ENCODE results near the gene SPAG5.

SPAG5 gene, protein sequence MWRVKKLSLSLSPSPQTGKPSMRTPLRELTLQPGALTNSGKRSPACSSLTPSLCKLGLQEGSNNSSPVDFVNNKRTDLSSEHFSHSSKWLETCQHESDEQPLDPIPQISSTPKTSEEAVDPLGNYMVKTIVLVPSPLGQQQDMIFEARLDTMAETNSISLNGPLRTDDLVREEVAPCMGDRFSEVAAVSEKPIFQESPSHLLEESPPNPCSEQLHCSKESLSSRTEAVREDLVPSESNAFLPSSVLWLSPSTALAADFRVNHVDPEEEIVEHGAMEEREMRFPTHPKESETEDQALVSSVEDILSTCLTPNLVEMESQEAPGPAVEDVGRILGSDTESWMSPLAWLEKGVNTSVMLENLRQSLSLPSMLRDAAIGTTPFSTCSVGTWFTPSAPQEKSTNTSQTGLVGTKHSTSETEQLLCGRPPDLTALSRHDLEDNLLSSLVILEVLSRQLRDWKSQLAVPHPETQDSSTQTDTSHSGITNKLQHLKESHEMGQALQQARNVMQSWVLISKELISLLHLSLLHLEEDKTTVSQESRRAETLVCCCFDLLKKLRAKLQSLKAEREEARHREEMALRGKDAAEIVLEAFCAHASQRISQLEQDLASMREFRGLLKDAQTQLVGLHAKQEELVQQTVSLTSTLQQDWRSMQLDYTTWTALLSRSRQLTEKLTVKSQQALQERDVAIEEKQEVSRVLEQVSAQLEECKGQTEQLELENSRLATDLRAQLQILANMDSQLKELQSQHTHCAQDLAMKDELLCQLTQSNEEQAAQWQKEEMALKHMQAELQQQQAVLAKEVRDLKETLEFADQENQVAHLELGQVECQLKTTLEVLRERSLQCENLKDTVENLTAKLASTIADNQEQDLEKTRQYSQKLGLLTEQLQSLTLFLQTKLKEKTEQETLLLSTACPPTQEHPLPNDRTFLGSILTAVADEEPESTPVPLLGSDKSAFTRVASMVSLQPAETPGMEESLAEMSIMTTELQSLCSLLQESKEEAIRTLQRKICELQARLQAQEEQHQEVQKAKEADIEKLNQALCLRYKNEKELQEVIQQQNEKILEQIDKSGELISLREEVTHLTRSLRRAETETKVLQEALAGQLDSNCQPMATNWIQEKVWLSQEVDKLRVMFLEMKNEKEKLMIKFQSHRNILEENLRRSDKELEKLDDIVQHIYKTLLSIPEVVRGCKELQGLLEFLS

DNA sequence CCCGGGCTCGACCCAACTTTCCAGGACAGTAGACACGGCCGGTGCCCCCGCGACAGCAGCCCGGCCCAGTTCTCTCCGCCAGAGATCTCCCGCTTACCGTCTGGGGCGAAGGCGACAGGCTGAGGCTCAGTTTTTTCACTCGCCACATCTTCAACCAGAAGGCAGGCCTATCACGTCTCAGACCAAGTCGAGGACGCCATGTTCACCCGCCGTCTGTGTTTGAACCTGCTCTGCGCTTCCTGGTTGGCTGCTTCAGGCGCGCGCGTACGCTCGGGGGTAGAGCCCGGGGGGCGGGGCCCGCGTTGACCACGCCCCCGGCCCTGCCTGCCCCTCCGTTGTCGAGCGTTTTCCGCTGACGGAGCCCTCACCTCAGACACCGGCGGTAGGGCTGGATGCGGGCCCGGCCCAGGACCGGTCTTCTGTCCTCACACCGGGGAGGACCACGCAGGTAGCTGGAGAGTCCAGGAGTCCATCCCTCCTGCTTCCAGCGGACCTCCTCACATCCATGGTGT is at the start of gene SPAG5:
TSS of gene SPAG5 (minus strand) at position 227 of the 512 bp plus-strand sequence. CDS start at position 148, 79 bp downstream.
- DNase-seq = peak; percentile 95

DNA sequence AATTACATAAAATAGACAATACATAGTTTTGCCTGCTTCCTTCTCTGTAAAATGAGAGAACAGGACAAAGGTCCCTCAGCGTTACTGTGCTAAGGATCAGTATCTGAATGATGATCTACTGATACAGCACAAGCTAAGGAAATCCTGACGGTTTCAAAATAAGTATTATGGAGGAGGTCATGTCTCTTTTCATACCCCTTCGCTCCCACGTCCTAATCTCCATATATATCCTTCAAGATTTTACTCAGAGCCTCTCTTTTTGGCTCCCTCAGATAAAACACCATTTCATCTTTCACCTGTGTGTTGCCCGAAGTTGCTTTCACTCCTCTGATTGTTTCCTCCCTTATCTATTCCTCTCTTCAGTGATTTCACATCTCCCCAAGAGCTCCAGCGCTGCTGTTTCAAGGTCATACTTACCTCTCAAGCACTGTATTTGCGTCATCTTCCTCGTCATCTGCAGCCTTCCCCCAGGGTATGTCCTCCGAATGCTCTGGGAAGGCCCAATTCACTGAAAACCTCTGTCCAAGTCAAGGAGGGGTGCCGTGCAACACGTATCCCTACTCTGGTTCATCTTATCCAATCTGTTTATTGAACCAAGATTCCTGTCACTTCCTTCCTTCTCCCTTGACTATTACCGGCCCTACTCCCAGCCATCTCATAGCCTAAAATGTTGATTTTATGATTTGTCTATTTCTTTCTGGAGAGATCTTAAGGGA is 47.4 kb upstream of the SPAG5 start:
- DNase-seq = peak; percentile 7

DNA sequence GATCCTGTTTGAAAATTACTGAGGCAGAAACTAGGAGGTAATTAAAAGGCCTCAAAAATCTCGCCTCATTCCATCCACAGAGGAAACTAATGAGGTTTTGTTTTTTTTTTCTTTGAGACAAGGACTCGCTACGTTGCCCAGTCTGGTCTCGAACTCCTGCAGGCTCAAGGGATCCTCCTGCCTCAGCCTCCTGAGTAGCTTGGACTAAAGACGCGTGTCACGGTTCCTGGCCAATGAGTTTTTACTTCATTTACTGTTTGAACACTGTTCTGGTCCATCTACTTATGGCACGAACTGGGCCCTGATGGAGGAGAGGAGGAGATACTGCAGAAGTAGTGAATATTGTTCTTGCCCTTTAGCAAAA is 46.7 kb upstream of the SPAG5 start:
- DNase-seq = no peak

DNA sequence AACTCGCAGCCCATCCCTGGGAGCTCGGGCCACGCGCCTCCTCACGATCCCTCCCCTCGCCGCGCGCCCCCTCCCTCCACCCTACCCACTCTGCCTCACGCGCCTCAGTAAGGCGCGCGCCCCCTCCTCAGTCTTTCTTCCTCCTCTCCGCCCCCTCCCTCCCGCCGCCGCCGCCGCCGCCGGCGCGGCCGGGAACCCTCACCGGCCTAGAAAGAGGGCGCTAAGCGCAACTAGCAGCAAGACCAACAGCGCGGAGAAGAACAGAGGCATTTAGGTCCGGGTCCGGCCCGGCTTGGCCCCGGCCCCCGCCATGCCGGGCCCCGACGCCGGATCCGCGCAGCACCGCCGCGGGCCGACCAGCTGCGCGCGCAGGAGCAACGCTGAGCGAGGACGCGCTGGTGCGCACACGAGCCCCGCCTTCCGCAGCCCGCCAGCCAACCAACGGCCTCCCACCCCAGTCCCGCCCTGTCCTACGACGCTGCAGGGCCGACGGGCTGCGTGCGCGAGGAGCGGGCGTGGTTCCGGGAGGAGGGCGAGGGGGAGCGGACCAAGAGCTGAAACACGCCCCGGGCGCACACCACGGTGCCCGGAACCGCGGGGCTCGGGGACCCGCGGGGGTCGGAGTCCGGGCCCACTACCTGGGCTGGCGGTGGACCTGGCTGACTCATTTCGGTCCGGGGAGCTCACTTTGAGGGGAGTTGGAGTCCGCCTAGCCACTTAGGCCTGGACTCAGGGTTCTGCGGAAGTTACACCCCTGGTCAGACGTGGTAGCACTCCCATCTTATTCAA is 46.2 kb upstream of the SPAG5 start, which contains the start of gene BLTP2:
TSS of gene BLTP2 (minus strand) at position 372 of the 789 bp plus-strand sequence. CDS start at position 270, 102 bp downstream.
- DNase-seq = peak; percentile 96

DNA sequence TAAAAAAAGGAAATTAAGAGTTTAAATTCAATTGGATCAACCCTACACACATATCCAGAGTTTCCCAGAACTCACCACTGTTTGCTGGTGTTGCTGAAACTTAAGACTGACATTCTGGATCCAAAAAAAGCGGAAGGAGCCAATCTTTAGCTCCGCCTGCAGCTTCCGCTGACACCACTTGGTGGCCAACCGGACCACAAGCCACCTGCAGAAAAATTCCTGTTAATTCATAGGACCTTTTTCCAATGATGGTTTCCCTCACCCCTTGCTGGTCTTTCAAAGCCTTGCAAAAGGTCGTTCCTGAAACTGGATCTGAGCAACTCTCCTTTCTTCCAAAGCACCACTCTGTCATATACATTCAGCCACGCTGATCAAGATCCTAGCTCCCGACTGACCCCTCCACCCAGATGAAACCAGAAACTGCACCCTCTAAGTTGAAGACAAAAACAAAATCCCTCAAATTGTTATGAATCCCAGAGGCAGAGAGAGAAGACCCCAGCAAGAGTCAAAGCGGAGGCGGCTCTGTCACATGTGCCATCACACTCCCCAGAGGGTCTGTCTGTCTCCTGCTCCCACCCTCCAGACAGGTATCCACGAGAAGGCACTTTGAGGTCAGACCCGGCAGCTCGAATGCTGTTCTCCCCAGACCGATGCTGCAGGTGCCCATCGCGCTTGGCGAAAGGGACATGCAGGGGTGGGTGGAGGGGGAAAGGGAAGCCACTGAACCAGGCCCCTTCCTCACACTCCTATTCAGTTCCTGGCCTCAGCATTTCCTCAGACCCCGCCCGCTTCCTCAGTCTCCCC is 45.4 kb upstream of the SPAG5 start:
- peak; percentile 21 for DNase-seq

DNA sequence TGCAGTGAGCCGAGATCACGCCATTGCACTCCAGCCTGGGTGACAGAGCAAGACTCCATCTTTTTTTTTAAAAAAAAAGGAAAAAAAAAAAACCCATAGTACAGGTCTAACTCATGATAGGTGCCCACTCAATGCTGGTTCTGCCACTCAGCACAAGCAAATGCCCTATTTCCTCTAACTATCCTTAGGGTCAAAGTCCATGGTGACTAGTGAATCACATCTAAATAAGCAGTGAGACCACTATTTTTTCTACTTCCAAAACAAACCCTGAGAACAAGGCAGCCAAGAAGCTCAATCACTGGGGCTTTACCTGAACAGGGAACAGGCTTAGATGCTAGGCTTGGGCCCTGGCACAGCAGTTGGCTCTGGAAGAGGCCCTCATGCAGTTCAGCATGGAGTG is 42.8 kb upstream of the SPAG5 start:
- no peak for DNase-seq

DNA sequence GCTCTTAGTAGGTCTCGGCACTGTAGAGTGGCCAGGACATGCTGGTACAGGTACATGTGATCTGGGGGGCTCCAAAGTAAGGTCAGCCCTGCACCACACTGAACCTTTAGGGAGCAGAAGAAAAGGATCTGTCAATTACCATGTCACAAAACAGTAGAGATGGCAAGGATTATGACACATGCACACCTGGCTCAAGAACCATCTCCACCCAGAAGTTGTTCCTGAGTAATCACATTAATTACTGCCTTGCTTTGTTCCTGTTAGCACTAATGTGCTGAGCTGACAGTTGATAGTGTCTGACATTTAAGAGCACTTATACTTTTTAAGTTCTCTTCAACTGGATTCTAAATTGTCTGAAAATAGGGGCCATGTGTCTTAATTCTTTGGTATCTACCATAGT is 36.7 kb upstream of the SPAG5 start:
- DNase-seq = no peak

DNA sequence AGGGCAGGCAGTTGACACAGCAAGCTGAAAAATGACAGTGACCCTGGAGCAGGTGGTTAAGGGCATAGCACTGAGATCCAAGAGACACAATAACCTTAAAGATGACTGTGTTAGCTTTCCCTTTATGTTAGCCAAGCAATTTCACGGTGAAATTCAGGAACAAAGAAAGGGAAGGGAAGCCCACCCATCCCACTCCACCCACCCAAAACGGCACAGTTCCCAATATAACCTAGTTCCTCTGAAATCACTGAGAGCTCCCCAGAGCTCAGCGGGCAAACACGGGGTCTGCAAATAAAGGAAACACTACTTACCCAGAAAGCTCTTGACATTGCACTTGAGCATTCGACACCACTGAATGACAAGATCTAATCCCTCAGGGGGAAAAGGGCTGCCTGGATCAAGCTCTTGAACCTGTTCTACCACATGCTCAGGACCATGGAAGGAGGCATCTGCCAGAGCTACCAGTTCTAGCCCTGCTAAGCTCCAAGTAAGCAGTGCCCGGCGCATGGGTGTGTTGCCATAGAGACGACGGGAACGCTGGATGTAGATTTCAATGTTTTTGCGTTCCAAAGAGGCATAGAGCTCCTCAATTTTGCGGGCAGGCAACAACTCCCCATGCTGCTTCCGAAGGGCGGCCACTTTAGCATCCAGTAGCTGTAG is 35.5 kb upstream of the SPAG5 start:
- DNase-seq = no peak

DNA sequence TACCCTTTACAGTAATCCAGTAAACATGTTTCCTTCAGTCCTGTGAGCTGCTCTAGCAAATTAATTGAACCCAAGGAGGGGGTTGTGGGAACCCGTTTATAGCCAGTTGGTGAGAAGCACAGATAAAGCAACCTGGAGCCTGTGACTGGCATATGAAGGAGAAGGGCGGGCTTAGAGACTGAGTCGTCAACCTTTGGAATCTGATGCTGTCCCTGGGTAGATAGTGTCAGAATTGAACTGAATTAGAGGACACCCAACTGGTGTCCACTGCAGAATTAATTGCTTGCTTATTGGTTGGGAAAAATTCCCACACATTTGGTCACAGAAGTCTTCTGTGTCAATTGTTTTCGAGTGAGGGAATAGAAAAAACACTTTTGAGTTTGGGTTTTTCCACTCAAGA is 28.0 kb upstream of the SPAG5 start:
- DNase-seq = no peak

DNA sequence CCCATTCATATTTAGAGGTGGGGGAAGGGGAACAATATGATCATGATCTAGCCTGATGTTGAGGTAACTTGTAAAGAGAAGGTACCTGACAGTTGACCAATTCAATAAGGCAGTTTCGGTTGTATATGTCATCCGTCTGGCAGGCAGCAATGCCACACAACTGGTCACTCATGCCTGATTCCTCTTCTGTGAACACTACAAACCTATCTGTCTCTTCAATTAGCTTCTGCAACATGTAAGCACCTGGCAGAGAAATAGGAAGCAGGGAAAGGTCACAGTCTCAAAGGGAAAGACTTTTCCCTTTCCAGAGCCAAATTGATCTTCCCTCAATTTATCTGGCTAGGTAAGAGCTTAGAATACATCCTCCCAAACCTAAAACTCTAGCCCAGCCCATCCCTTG is 25.3 kb upstream of the SPAG5 start:
- DNase-seq = no peak

DNA sequence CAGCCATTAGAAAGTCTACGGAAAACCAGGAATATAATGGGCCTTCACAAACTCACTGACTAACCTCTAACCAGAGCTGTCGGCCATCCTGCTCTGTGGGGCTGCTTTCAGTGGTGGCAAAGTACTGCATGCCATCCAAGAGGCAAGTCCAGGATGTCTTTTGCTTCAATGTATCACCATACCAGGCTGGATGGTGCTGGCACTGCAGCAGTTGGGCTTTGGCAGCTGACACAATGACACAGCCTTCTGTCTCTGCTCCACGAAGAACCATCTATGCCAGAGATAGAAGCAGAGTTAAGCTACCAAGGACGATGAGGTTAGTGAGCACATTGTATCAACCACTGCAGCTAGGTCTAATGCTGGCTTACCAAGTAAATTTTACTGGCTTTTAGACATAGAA is 24.9 kb upstream of the SPAG5 start:
- no peak for DNase-seq

DNA sequence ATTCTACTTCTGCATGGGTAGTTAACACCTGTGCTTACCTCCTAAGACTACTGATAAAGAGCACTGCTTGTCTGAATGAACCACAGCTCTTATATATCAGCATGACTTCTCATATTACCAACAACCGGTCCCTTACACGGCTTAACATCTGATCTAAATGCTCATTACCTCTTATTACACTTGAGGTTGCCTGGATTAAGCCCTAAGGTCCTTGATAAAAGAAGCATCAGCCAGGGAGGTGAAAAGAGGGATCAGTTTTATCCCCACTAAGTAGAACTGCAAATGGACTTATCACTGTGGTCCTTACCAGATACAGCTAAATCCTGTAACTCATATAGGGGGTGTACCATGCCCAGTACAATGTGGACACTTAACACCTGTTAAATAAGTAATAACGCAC is 23.4 kb upstream of the SPAG5 start:
- no peak for DNase-seq

DNA sequence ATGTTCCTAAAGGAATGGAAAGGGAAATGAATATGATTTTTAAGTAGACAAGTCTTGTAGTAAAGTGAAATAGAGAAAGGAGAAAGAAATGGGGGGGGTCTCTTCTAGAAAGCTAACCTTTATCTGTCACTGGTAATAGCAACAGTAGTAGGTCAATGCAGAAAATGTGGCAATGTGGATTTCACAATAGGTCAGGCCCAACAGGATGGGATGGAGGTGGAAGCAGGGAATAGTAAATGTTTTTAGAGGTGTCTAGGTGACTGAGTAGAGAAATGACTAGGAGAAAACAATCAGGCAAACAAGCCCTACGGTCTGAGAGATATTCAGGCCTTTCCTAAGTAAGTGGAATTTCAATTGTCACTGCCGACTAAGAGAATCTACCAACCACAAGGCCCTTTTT is 21.2 kb upstream of the SPAG5 start:
- DNase-seq = no peak

DNA sequence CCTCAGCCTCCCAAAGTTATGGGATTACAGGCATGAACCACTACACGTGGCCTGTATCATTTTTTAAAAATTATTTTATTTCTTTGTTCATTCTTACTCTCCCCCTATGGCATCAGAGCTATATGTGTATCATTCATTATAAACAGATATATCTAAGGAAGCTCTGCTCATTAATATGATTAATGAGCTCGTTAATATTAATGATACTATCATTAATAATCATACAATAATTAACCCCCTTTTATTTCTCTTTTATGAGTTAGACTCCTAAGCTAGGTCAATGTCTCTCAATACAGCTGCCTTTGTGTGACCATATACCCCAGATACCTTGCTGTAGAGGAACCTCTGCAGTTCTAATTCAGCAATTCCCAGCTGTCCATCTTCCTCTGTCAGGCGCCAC is 19.6 kb upstream of the SPAG5 start:
- DNase-seq = no peak

DNA sequence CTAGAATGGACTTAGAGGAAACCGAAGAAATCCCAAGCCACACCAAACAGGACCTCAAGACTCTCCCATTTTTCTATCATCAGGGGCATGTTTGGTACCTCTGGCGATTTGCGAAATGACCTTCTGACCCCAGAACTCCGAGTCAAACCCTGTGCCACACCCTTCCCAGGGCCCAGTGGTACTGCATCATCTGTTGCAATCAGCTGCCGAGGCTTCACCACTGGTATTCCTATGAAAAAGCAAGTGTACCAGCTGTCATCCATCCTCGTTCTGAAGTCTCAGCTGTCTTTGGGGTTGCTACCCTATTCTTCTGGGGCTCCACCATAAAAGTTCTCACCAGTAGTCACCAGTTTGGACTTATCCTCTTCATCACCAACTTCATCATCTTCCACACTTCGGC is 17.5 kb upstream of the SPAG5 start:
- no peak for DNase-seq

DNA sequence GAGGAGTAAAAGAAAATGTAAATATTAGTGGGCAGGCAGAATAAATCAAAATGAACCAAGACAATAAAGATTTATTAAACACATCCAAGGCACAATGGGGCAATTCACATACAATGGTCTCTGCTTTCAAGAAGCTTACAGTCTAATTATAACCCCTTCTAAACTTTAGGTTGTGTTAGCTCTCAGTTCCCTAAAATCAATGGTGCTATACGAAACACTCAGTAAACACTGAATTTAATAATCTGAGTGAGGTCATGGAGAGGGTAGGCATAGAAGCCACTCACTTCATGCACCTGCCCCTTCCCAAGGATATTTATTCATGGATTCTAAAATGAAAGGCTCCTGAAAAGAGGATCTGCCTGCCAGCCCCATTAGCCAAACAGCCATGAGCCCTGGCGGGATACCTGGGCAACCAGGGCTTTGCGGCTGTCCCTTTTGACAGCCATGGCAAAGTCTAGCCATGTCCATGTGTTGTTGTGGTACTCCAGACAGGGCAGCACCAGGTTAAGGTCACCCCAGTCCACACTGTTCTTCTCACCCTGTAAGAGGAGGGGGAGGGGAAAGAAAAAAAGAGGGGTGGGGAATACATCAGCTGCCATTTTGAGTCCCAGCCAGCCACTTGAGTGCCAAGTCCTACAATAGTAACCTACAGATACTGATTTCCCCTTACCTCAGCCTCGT is 16.6 kb upstream of the SPAG5 start:
- no peak for DNase-seq

DNA sequence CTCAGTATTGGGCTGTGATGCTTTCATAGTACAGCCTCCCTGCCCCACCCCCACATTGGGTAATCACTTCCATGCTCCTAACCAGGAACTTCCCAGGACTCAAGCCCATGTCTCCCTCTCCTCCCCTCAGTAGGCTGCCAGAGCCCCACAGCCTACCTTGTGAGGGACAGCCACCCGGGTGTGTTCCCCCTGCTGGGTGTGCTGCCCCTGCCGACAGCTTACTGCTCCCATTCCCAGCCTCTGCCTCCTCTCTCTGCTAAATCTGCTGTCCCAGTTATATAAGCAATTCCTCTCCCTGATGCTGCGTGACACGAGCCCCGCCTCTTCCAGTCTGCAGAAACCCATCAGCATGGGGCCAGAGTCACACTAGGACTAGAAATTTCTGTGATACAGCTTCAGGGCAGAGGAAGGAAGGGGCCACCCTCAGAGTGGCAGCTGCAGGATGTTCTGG is 15.1 kb upstream of the SPAG5 start, which contains the start of gene RSKR:
TSS of gene RSKR (minus strand) at position 255 of the 451 bp plus-strand sequence. CDS start at position 231, 24 bp downstream.
- no peak for DNase-seq

DNA sequence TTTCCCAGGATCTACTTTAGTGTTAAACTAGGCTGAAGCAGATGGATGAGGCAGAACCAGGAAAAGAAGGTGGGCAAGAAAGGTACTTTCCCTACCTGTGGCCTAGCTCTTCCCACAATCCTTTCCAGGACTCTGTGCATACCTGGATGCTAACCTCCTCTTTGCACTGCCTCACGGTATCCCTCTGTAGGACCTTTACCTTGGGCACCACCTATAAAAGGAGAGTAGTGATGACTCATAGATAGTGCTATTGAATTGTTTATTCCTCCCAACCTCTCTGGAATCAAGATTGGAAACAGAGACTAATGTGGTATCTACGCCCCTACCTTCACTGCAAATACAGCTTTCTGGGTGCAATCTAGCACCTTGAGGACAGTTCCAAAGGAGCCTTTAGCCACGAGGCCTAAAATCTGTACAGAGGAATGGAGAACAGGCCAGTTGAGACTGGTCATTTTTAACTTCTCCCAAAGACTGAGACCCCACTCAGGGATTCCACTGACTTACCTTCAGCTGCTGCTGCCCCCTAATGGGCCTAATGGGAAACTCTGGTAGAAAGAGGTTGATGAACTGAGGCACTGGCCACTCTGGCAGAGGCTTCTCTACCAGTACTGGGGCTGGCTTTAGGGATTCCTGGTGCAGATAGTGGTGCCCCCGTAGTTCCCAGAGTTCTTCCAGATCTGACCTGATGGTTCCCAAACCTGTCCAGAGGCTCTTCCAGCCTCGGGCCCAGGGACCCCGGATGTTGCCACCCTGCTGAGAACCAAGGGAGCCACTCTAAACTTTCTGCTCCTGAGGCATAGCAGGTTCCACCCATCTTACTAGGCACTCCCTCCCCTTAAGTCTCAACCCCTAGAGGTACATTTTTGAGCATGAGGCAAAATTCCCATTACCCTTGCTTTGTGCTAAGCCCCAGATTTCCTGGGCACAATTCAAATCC is 14.4 kb upstream of the SPAG5 start:
- DNase-seq = peak; percentile 57
